Naive thymus-derived CD8-positive, alpha-beta T cell (primary cell): ENCODE data around the gene INSYN2A. TPM values are rescaled to one million over a fixed set of nuclear protein-coding genes. Genes with fewer than 3 reads are reported as not detected.

Experiments
- ATAC-seq, 2 donors: fragments of 150-1000 bp; cut with Tn5 transposase in 1 of 2; sonication (Bioruptor Pico), chemical (Tn5 transposase) in 1 of 2; 1 replicate in 1 of 2; 2 replicates in 1 of 2; pipeline ENCODE4 v1.10.0; 2021; ENCODE audit warnings: mild to moderate bottlenecking in 2 of 2, moderate library complexity in 2 of 2
- POLR2A ChIA-PET: fragments of 350-600 bp; sonication (Branson Sonifier 250); formaldehyde crosslinking; loops from one replicate; lab custom pipeline; 2021; ENCODE audit warnings: antibody characterized with exemption; lab: Charles Lee
- DNase-seq, 10 donors: peaks; one replicate each; pipeline versions ENCODE4 v3.0.0 to v3.0.0-alpha.2; 2020 to 2022
- H3K27ac Mint-ChIP-seq, 10 donors: one replicate each; pipeline ENCODE4 v1.8.0; 2020 to 2022; ENCODE audit warnings: mild to moderate bottlenecking in 10 of 10, mixed read lengths in 10 of 10, moderate library complexity in 4 of 10, inconsistent platforms in 1 of 10
- H3K27me3 Mint-ChIP-seq, 5 donors: one replicate each; pipeline ENCODE4 v1.8.0; 2021 to 2022; ENCODE audit warnings: mixed read lengths in 5 of 5
- H3K36me3 Mint-ChIP-seq, 3 donors: one replicate each; pipeline ENCODE4 v1.8.0; 2020 to 2022; ENCODE audit warnings: mixed read lengths in 3 of 3, mild to moderate bottlenecking in 2 of 3, inconsistent platforms in 1 of 3
- H3K4me1 Mint-ChIP-seq, 4 donors: one replicate each; pipeline ENCODE4 v1.8.0; 2021 to 2022; ENCODE audit warnings: mixed read lengths in 4 of 4
- H3K4me3 Mint-ChIP-seq, 10 donors: one replicate each; pipeline ENCODE4 v1.8.0; 2020 to 2022; ENCODE audit warnings: mild to moderate bottlenecking in 10 of 10, mixed read lengths in 10 of 10, moderate library complexity in 6 of 10, inconsistent platforms in 1 of 10
- H3K9me3 Mint-ChIP-seq, 9 donors: one replicate each; pipeline ENCODE4 v1.8.0; 2020 to 2022; ENCODE audit warnings: mixed read lengths in 9 of 9, mild to moderate bottlenecking in 3 of 9, inconsistent platforms in 1 of 9, moderate library complexity in 1 of 9
- polyA plus RNA-seq, 3 donors: library from polyadenylated mRNA; unstranded; fragments of 300-500 nt; fragmentation: Illumina TruSeq; gene quantifications; one replicate each; pipeline ENCODE4 v1.2.3, GENCODE V29; 2021
- total RNA-seq, 8 experiments: library from RNA in 2 of 8; stranded (reverse) in 2 of 8; gene quantifications; one replicate each; pipeline ENCODE4 v1.2.3 and lab custom pipeline; 2021 to 2026

The INSYN2A gene
- total RNA-seq (not detected), polyA plus RNA-seq (not detected), total RNA-seq (lab: John Stamatoyannopoulos, UW) (0 reads per million in 6 experiments)

GRCh38 chr10:127196282-127197153, at the start of gene INSYN2A:
Gene INSYN2A (minus strand): TSS chr10:127196591. CDS start chr10:127176395, 20,196 bp downstream.
- Mint-ChIP-seq H3K9me3 (peaks cover 0 to 2% (median 0%) of the 10 kb centered on the region in 9 donors), H3K4me3 (no peak within 1 kb of the TSS), H3K4me1 (peaks cover 0 to 3% (median under 1%) of the 10 kb centered on the region in 4 donors), H3K36me3 (no peaks in the 10 kb centered on the region), H3K27me3 (peaks cover 15 to 40% (median 29%) of the 10 kb centered on the region in 5 donors), H3K27ac (no peak within 1 kb of the TSS)
- ATAC-seq (no peak), DNase-seq (no peak)
- POLR2A ChIA-PET: no interaction called here

GRCh38 chr10:127245456-127245855, 49.1 kb upstream of the INSYN2A start:
- DNase-seq (no peak), ATAC-seq (no peak)
- H3K9me3 Mint-ChIP-seq: no peaks in the 10 kb centered on the region
- H3K4me1 Mint-ChIP-seq: peaks cover 0 to 4% (median 3%) of the 10 kb centered on the region in 4 donors
- no peak overlapping the region for H3K27ac Mint-ChIP-seq
- peaks cover 2 to 18% (median 6%) of the 10 kb centered on the region in 5 donors for H3K27me3 Mint-ChIP-seq
- POLR2A ChIA-PET: no interaction called here
- H3K36me3 Mint-ChIP-seq: no peaks in the 10 kb centered on the region
- H3K4me3 Mint-ChIP-seq: no peak overlapping the region

GRCh38 chr10:127243490-127244272, 47.3 kb upstream of the INSYN2A start:
- peak in 3 of 10 donors; percentile 5 to 12 (median 9) for DNase-seq
- H3K4me3 Mint-ChIP-seq: no peak overlapping the region
- no peaks in the 10 kb centered on the region for H3K9me3 Mint-ChIP-seq
- POLR2A ChIA-PET: no interaction called here
- peaks cover 0 to 2% (median 0%) of the 10 kb centered on the region in 4 donors for H3K4me1 Mint-ChIP-seq
- no peak for ATAC-seq
- peaks cover 2 to 13% (median 4%) of the 10 kb centered on the region in 5 donors for H3K27me3 Mint-ChIP-seq
- peak overlapping the region in 2 of 10 donors; percentile 18 to 41 for H3K27ac Mint-ChIP-seq
- no peaks in the 10 kb centered on the region for H3K36me3 Mint-ChIP-seq

- Mint-ChIP-seq H3K4me3 (no peak overlapping the region), H3K9me3 (no peaks in the 10 kb centered on the region), H3K4me1 (peaks cover 0 to 2% (median 0%) of the 10 kb centered on the region in 4 donors), H3K27ac (no peak overlapping the region), H3K36me3 (no peaks in the 10 kb centered on the region), H3K27me3 (peaks cover 2 to 13% (median 4%) of the 10 kb centered on the region in 5 donors)
- POLR2A ChIA-PET: no interaction called here
- DNase-seq: no peak
- no peak for ATAC-seq
Observed at GRCh38 chr10:127242914-127243313, 46.5 kb upstream of the INSYN2A start.

GRCh38 chr10:127236266-127236665, 39.9 kb upstream of the INSYN2A start:
- DNase-seq: no peak
- Mint-ChIP-seq H3K9me3 (no peaks in the 10 kb centered on the region), H3K27me3 (peaks cover 0 to 2% (median 0%) of the 10 kb centered on the region in 5 donors), H3K36me3 (no peaks in the 10 kb centered on the region), H3K4me3 (no peak overlapping the region), H3K27ac (no peak overlapping the region), H3K4me1 (no peaks in the 10 kb centered on the region)
- POLR2A ChIA-PET: no interaction called here
- no peak for ATAC-seq

GRCh38 chr10:127234306-127234800, 38.0 kb upstream of the INSYN2A start:
- Mint-ChIP-seq H3K9me3 (peaks cover 0 to 2% (median 0%) of the 10 kb centered on the region in 9 donors), H3K27ac (no peak overlapping the region), H3K4me3 (no peak overlapping the region), H3K27me3 (peaks cover 0 to 2% (median 0%) of the 10 kb centered on the region in 5 donors), H3K36me3 (no peaks in the 10 kb centered on the region), H3K4me1 (no peaks in the 10 kb centered on the region)
- ATAC-seq: no peak
- no peak for DNase-seq
- POLR2A ChIA-PET: no interaction called here

- no peak overlapping the region for H3K27ac Mint-ChIP-seq
- no peaks in the 10 kb centered on the region for H3K4me1 Mint-ChIP-seq
- peaks cover 0 to 2% (median 0%) of the 10 kb centered on the region in 9 donors for H3K9me3 Mint-ChIP-seq
- no peaks in the 10 kb centered on the region for H3K36me3 Mint-ChIP-seq
- peaks cover 0 to 5% (median 3%) of the 10 kb centered on the region in 5 donors for H3K27me3 Mint-ChIP-seq
- ATAC-seq: no peak
- H3K4me3 Mint-ChIP-seq: no peak overlapping the region
- POLR2A ChIA-PET: no interaction called here
- no peak for DNase-seq
Observed at GRCh38 chr10:127228195-127228787, 31.9 kb upstream of the INSYN2A start.

GRCh38 chr10:127227663-127228062, 31.3 kb upstream of the INSYN2A start:
- DNase-seq (no peak), ATAC-seq (no peak)
- no peak overlapping the region for H3K4me3 Mint-ChIP-seq
- H3K36me3 Mint-ChIP-seq: no peaks in the 10 kb centered on the region
- H3K4me1 Mint-ChIP-seq: no peaks in the 10 kb centered on the region
- POLR2A ChIA-PET: no interaction called here
- H3K27me3 Mint-ChIP-seq: peaks cover 0 to 5% (median 3%) of the 10 kb centered on the region in 5 donors
- no peak overlapping the region for H3K27ac Mint-ChIP-seq
- peaks cover 0 to 4% (median 0%) of the 10 kb centered on the region in 9 donors for H3K9me3 Mint-ChIP-seq

GRCh38 chr10:127227027-127227426, 30.6 kb upstream of the INSYN2A start:
- H3K36me3 Mint-ChIP-seq: peaks cover 0 to 3% (median 0%) of the 10 kb centered on the region in 3 donors
- POLR2A ChIA-PET: no interaction called here
- H3K4me3 Mint-ChIP-seq: no peak overlapping the region
- no peak overlapping the region for H3K27ac Mint-ChIP-seq
- DNase-seq: no peak
- H3K9me3 Mint-ChIP-seq: peaks cover 0 to 4% (median 0%) of the 10 kb centered on the region in 9 donors
- no peak for ATAC-seq
- peaks cover 0 to 5% (median 3%) of the 10 kb centered on the region in 5 donors for H3K27me3 Mint-ChIP-seq
- no peaks in the 10 kb centered on the region for H3K4me1 Mint-ChIP-seq

- peaks cover 0 to 12% (median 0%) of the 10 kb centered on the region in 3 donors for H3K36me3 Mint-ChIP-seq
- H3K9me3 Mint-ChIP-seq: peaks cover 0 to 14% (median 5%) of the 10 kb centered on the region in 9 donors
- H3K27ac Mint-ChIP-seq: no peak overlapping the region
- no peak overlapping the region for H3K4me3 Mint-ChIP-seq
- POLR2A ChIA-PET: no interaction called here
- DNase-seq: no peak
- H3K4me1 Mint-ChIP-seq: no peaks in the 10 kb centered on the region
- no peak for ATAC-seq
- H3K27me3 Mint-ChIP-seq: peaks cover 0 to 5% (median 4%) of the 10 kb centered on the region in 5 donors
Observed at GRCh38 chr10:127221281-127221680, 24.9 kb upstream of the INSYN2A start.

- H3K36me3 Mint-ChIP-seq: peaks cover 0 to 12% (median 0%) of the 10 kb centered on the region in 3 donors
- peaks cover 0 to 14% (median 5%) of the 10 kb centered on the region in 9 donors for H3K9me3 Mint-ChIP-seq
- no peak overlapping the region for H3K4me3 Mint-ChIP-seq
- DNase-seq: no peak
- no peak overlapping the region for H3K27ac Mint-ChIP-seq
- ATAC-seq: no peak
- H3K27me3 Mint-ChIP-seq: peaks cover 0 to 14% (median 5%) of the 10 kb centered on the region in 5 donors
- H3K4me1 Mint-ChIP-seq: no peaks in the 10 kb centered on the region
- POLR2A ChIA-PET: no interaction called here
Observed at GRCh38 chr10:127218658-127219057, 22.3 kb upstream of the INSYN2A start.

- POLR2A ChIA-PET: no interaction called here
- peaks cover 0 to 9% (median 0%) of the 10 kb centered on the region in 3 donors for H3K36me3 Mint-ChIP-seq
- H3K9me3 Mint-ChIP-seq: peaks cover 0 to 14% (median 4%) of the 10 kb centered on the region in 9 donors
- H3K4me3 Mint-ChIP-seq: no peak overlapping the region
- ATAC-seq (no peak), DNase-seq (no peak)
- no peak overlapping the region for H3K27ac Mint-ChIP-seq
- peaks cover 0 to 14% (median 5%) of the 10 kb centered on the region in 5 donors for H3K27me3 Mint-ChIP-seq
- H3K4me1 Mint-ChIP-seq: no peaks in the 10 kb centered on the region
Observed at GRCh38 chr10:127216786-127217185, 20.4 kb upstream of the INSYN2A start.
